CD4-positive, alpha-beta T cell treated with Interleukin-1 beta for 1 hour (primary cell): Measurements from ENCODE around the gene DEFB110.

Experiments
- DNase-seq, 2 donors: peaks; one replicate each; pipeline ENCODE4 v3.0.0-alpha.2; 2020 to 2022

The DEFB110 gene

DNA sequence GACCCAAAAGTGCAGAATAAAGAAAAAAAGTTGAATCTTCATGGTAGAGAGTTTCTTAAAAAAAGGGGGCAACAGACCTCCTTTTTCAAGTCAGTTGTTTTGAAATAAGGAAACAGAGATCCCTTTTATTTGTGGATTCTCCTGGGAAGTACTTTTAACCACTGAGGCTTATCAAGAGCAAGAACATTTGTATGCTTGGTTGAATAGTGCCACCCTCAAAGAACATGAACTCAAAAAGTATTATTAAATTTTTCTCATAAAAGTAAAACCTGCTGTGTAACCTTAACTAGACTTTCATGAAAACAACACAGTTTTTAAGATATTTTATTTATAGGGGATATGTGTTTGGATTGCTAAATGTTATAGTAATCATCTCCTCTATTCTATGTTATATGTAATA is at the start of gene DEFB110:
Gene DEFB110, minus strand, starts transcription at position 101 of the 400 bp plus-strand sequence. Its CDS starts 59 bp downstream, at position 42.
- DNase-seq, result no peak

GRCh38 chr6:50070101-50070500 is 48.3 kb upstream of the DEFB110 start:
- no peak for DNase-seq

DNA sequence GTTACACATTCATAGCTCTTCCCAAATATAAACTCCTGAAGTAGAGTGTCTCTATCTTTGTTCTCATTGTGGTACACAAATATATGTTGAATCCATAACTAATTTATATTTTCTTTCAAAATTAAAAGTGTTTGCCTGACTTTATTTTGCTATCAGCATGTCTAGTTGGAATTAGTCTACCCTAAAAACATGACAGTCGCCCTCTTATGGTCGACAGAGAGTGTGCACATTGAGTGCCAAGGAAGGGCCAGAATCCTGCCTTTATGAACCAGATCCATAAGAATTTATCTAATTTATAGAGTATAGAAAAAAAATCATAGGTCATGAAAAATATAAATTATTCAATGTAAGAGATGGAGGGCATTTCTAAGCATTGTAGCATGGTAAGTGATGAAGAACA is 40.3 kb upstream of the DEFB110 start:
- no peak for DNase-seq

DNA sequence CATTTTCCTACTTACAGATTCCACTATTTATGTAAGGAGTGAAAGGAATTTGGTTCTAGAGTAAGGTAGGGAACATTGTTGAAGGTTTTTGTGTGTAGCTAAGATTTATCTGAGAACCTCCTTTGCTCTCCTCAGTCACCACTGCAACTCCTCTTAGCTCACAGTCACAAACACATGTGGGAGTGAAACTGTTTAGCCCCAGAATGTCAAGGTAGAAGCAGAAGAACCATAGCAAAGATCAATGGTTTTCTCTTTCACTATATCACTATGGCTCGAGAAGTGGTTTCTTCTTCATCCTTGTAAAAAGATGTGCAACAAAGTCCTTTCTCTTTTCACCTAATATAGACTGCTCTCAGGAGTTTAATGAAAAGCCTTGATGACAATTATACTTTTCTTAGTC is 34.4 kb upstream of the DEFB110 start:
- no peak for DNase-seq

DNA sequence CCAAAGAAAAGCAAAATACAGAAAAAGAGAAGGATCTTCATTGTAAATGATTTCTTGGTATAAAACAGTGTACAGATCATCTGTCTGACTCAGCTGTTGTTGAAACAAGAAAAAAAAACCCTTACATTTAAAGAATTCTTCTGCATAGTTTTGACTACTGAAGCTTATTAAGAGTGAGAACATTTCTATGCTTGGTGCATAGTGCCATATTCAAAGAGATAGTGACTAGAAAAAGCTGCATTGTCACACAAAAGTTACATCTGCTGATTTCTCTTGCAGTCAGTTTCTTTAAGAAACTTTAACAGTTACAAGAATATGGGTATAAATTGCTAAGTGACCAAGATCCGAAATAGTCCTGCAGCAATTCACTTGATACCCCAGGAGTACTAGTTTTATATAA is 28.0 kb upstream of the DEFB110 start, which contains the start of gene DEFB112:
Gene DEFB112, minus strand, starts transcription at position 101 of the 400 bp plus-strand sequence. Its CDS starts 60 bp downstream, at position 41.
- no peak for DNase-seq

- no peak for DNase-seq
Observed at GRCh38 chr6:50047026-50047425, 25.2 kb upstream of the DEFB110 start.

GRCh38 chr6:50030777-50031562 is 9.2 kb upstream of the DEFB110 start:
- DNase-seq, result no peak

- DNase-seq, result no peak
Observed at GRCh38 chr6:50030350-50030749, 8.6 kb upstream of the DEFB110 start.

GRCh38 chr6:50025258-50025657 is 3.5 kb upstream of the DEFB110 start:
- no peak for DNase-seq

DNA sequence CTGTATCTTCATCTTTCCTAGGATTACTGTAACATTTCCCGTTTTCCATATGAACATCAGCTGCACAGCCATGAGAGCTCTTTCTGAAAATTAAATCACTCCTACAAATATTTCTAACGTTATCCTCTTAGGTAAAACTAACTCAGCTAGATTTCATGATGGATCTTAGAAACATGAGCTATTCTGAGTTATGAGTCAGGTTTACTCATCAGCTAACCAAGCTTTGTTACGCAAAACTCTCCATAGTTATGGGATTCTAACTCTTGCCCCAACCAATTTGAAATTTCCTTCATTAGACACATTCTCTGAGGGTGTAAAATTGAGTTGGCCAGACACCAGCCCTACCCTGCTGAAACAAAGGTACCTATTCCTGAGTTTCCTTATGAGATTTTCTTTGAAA is 14.0 kb downstream of the DEFB110 start:
- no peak for DNase-seq

DNA sequence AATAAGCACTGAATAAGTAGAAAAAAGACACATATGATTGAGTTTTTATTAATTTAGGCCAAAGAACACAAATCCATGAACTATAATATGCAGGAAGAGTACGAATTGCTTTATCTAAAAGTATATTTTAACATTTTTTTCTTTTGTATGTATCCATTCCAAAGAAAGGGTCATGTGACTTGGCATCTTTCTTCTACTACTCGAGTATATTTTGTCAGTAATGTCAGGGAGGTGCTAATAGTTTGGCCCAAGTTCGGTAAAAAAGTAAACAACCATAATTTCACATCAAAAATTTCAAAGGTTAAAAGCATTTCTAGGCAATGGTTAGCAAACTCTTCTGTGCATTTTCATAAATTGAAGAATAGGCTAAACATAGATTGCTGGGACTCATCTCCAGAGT is 18.7 kb downstream of the DEFB110 start:
- DNase-seq, result no peak

- DNase-seq, result no peak
Observed at GRCh38 chr6:49995278-49995677, 26.5 kb downstream of the DEFB110 start.

DNA sequence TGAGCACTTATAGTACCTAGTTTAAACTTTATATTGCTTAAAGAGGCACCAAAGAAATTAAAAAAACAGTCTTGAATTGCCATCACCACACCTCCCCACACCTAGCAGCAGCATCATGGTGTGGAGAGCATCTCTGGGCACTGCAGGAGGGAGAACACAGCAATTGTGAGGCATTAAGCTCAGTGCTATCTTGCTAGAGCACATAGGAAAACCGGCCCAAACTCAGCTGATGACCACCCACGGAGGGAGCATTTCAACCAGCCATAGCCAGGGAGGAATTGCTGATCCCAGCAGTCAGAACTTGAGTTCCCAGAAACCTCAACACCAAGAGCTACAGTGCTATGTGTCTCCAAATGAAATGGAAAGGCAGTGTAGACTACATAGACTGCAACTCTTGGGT is 32.9 kb downstream of the DEFB110 start:
- DNase-seq, result no peak

- no peak for DNase-seq
Observed at GRCh38 chr6:49987749-49988148, 34.0 kb downstream of the DEFB110 start.

DNA sequence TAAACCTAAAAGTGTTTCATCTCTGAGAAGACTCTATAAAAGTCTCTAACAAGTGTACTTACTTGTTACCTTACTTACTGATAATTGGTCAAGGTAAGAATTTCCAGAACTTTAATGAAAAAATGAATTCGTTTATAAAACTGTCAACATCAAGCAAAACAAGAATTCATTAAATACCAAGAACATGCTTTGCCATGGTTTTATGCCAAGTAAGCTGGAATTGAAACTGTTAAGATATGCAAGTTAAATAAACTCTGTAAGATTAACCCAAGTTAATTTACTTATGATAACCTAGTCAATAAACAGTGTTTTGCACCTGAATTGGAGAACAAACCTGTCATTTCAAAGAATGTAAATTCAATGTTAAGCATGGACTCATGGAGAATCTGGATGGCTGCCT is 35.2 kb downstream of the DEFB110 start:
- no peak for DNase-seq

- DNase-seq, result no peak
Observed at GRCh38 chr6:49982046-49982445, 39.7 kb downstream of the DEFB110 start.

- DNase-seq, result no peak
Observed at GRCh38 chr6:49980898-49981297, 40.9 kb downstream of the DEFB110 start.

DNA sequence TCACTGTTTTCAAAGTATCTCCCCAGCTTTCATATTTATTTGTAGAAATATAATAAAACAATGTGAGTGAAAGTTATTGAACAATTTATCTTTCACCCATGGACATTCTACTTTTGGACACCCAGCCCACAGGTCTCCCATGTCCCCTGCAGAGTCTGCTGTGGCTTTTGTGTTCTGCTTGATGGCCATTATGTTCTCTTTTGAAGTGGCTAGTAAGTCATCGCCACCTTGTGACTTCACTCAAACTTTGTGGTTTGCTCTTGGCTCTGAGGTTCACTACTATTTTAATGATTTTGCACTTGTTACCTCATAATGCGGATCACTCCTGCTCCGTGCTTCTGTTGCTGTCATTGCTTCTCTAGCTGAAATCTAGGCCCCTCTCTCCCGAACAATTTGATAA is 42.2 kb downstream of the DEFB110 start:
- no peak for DNase-seq

- no peak for DNase-seq
Observed at GRCh38 chr6:49978332-49979226, 43.2 kb downstream of the DEFB110 start.

DNA sequence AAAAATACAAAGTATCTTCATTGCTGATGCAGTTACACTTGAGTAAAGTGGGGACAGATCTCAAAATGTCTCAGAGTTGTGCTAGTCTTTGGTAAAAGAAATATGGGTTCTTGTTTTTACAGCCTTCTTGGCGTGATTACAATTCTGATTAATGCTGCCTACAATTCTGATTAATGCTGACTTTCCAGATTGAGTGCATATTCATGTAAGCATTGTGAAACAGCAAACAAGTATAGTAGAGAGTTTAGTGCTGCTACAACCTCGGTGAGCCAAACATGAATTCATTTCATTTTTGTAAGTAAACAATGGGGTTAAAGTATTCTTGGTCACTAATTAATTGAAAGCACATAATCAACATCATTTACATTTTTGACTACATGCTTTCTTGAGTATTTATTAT is 52.2 kb downstream of the DEFB110 start, which contains the start of gene DEFB113:
Gene DEFB113, minus strand, starts transcription at position 21 of the 400 bp plus-strand sequence. Its CDS starts 0 bp downstream, at position 21.
- no peak for DNase-seq
